IMR-90 (cell line): ENCODE results near the gene ELMOD3. TPM values are rescaled to one million over a fixed set of nuclear protein-coding genes. Genes with fewer than 3 reads are reported as not detected.

ENCODE experiments used
- ATAC-seq: fragments of 200-7000 bp; cut with Tn5 transposase; 2 replicates; pipeline ENCODE4 v1.9.1; 2020; ENCODE audit warnings: low read depth, mild to moderate bottlenecking, moderate library complexity
- BruUV-seq: library from RNA; stranded (reverse); fragments of 400-500 nt; replicated peaks from 2 replicates; lab custom pipeline; 2021; lab: Mats Ljungman, UMichigan
- CTCF ChIA-PET: fragments of 300-600 bp; formaldehyde crosslinking; extraction: SDS; loops from one replicate; lab custom pipeline; 2021; ENCODE audit warnings: antibody characterized with exemption; lab: Yijun Ruan, JAX
- POLR2A ChIA-PET: fragments of 300-600 bp; sonication (Branson Sonifier 250); formaldehyde crosslinking; loops from one replicate; lab custom pipeline; 2022; ENCODE audit warnings: antibody characterized with exemption; ENCODE audit not compliant: unreplicated experiment; lab: Charles Lee
- DNase-seq: peaks from one replicate; pipeline ENCODE4 v3.0.0; 2013
- H2AFZ ChIP-seq: replicated peaks from 2 replicates; pipeline ENCODE3; 2013; ENCODE audit warnings: low read length, mild to moderate bottlenecking; ENCODE audit not compliant: poor library complexity
- H2AK5ac ChIP-seq: 2 replicates; pipeline ENCODE4 v1.6.1; 2013; ENCODE audit warnings: low read depth, low read length, inconsistent platforms
- H2AK9ac ChIP-seq: replicated peaks from 2 replicates; pipeline ENCODE3; 2013; ENCODE audit warnings: mild to moderate bottlenecking, low read depth, low read length, moderate library complexity; ENCODE audit not compliant: poor library complexity
- H2BK120ac ChIP-seq: 2 replicates; pipeline ENCODE4 v1.6.1; 2013; ENCODE audit warnings: low read depth, low read length, inconsistent platforms
- H2BK15ac ChIP-seq: 3 replicates; pipeline ENCODE4 v1.6.1; 2013; ENCODE audit warnings: low read depth, low read length, inconsistent platforms
- H2BK20ac ChIP-seq: 2 replicates; pipeline ENCODE4 v1.6.1; 2013; ENCODE audit warnings: low read depth, mild to moderate bottlenecking, inconsistent platforms, low read length, moderate library complexity
- H2BK5ac ChIP-seq: 2 replicates; pipeline ENCODE4 v1.6.1; 2013; ENCODE audit warnings: mild to moderate bottlenecking, low read depth, low read length, inconsistent platforms; ENCODE audit not compliant: poor library complexity, severe bottlenecking
- H3K14ac ChIP-seq: replicated peaks from 2 replicates; pipeline ENCODE4 v1.6.1; 2013; ENCODE audit warnings: low read depth, low read length, inconsistent platforms
- H3K18ac ChIP-seq: 2 replicates; pipeline ENCODE4 v1.6.1; 2013; ENCODE audit warnings: low read depth, low read length, control low read depth
- H3K23ac ChIP-seq: 2 replicates; pipeline ENCODE4 v1.6.1; 2013; ENCODE audit warnings: low read depth, low read length, inconsistent platforms
- H3K27ac ChIP-seq: 2 replicates; pipeline ENCODE4 v1.5.1; 2013; ENCODE audit warnings: mild to moderate bottlenecking, control low read depth, low read length; ENCODE audit not compliant: insufficient read depth
- H3K27me3 ChIP-seq: 2 replicates; pipeline ENCODE4 v1.6.1; 2013; ENCODE audit warnings: low read length; ENCODE audit not compliant: control insufficient read depth, insufficient read depth
- H3K36me3 ChIP-seq: 2 replicates; pipeline ENCODE4 v1.6.1; 2013; ENCODE audit warnings: low read length, mixed read lengths; ENCODE audit not compliant: control insufficient read depth, insufficient read depth
- H3K4ac ChIP-seq: 2 replicates; pipeline ENCODE4 v1.6.1; 2013; ENCODE audit warnings: low read depth, low read length, inconsistent platforms
- H3K4me1 ChIP-seq: 2 replicates; pipeline ENCODE4 v1.6.1; 2013; ENCODE audit warnings: low read length, mixed read lengths; ENCODE audit not compliant: control insufficient read depth, insufficient read depth
- H3K4me2 ChIP-seq: 2 replicates; pipeline ENCODE4 v1.6.1; 2013; ENCODE audit warnings: low read depth, mild to moderate bottlenecking, control low read depth, low read length, moderate library complexity
- H3K4me3 ChIP-seq: 2 replicates; pipeline ENCODE4 v1.5.1; 2013; ENCODE audit warnings: low read depth, mild to moderate bottlenecking, control low read depth, low read length, moderate library complexity; ENCODE audit not compliant: insufficient read depth
- H3K56ac ChIP-seq: 2 replicates; pipeline ENCODE4 v1.6.1; 2013; ENCODE audit warnings: low read length, inconsistent platforms; ENCODE audit not compliant: insufficient read depth; ENCODE audit errors: extremely low read depth
- H3K79me1 ChIP-seq, 2 experiments: 2 replicates each; pipeline ENCODE4 v1.6.1; 2013; ENCODE audit warnings: low read length in 2 of 2, inconsistent platforms in 1 of 2, low read depth in 1 of 2
- H3K9ac ChIP-seq: 2 replicates; pipeline ENCODE4 v1.6.1; 2013; ENCODE audit warnings: low read depth, low read length, control low read depth
- H3K9me1 ChIP-seq: 2 replicates; pipeline ENCODE4 v1.6.1; 2013; ENCODE audit warnings: low read length, inconsistent platforms; ENCODE audit not compliant: insufficient read depth
- H3K9me3 ChIP-seq: 2 replicates; pipeline ENCODE4 v1.6.1; 2013; ENCODE audit warnings: low read length; ENCODE audit not compliant: control insufficient read depth, insufficient read depth
- H4K20me1 ChIP-seq: 2 replicates; pipeline ENCODE4 v1.6.1; 2013; ENCODE audit warnings: low read length, inconsistent platforms; ENCODE audit not compliant: insufficient read depth
- H4K5ac ChIP-seq: 2 replicates; pipeline ENCODE4 v1.6.1; 2013; ENCODE audit warnings: mild to moderate bottlenecking, low read depth, low read length, control low read depth
- H4K8ac ChIP-seq, 2 experiments: 2 replicates each; pipeline ENCODE4 v1.6.1; 2013; ENCODE audit warnings: low read depth in 2 of 2, low read length in 2 of 2, control low read depth in 1 of 2, inconsistent platforms in 1 of 2
- H4K91ac ChIP-seq: 2 replicates; pipeline ENCODE4 v1.6.1; 2013; ENCODE audit warnings: low read depth, low read length, inconsistent platforms; ENCODE audit not compliant: insufficient read depth
- BHLHE40 ChIP-seq: fragments of 150-350 bp; IDR thresholded peaks from 2 replicates; pipeline ENCODE4 v1.6.1; 2016; ENCODE audit warnings: mild to moderate bottlenecking, low read depth, low read length
- CHD1 ChIP-seq: IDR thresholded peaks from 2 replicates; pipeline ENCODE4 v1.6.1; 2012; ENCODE audit warnings: low read depth, low read length, improper control_type of control experiment
- FOS ChIP-seq: fragments of 150-350 bp; IDR thresholded peaks from 2 replicates; pipeline ENCODE4 v1.6.1; 2016; ENCODE audit warnings: low read depth, low read length
- MAFK ChIP-seq: IDR thresholded peaks from 2 replicates; pipeline ENCODE4 v1.6.1; 2012; ENCODE audit warnings: low read depth, low read length, improper control_type of control experiment
- MAZ ChIP-seq: IDR thresholded peaks from 2 replicates; pipeline ENCODE4 v1.6.1; 2012; ENCODE audit warnings: low read depth, mild to moderate bottlenecking, low read length, improper control_type of control experiment, moderate library complexity, borderline replicate concordance
- MXI1 ChIP-seq: IDR thresholded peaks from 2 replicates; pipeline ENCODE4 v1.6.1; 2012; ENCODE audit warnings: low read depth, mild to moderate bottlenecking, low read length, moderate library complexity, borderline replicate concordance
- NFE2L2 ChIP-seq: fragments of 150-350 bp; IDR thresholded peaks from 2 replicates; pipeline ENCODE4 v1.6.1; 2016; ENCODE audit warnings: low read depth, mild to moderate bottlenecking, low read length
- POLR2A ChIP-seq: IDR thresholded peaks from 2 replicates; pipeline ENCODE4 v1.6.1; 2012; ENCODE audit warnings: mild to moderate bottlenecking, low read depth, low read length
- RCOR1 ChIP-seq: IDR thresholded peaks from 2 replicates; pipeline ENCODE4 v1.6.1; 2012; ENCODE audit warnings: mild to moderate bottlenecking, low read length, improper control_type of control experiment; ENCODE audit not compliant: insufficient replicate concordance
- RFX5 ChIP-seq: IDR thresholded peaks from 2 replicates; pipeline ENCODE4 v1.8.0; 2012; ENCODE audit warnings: low read depth, mild to moderate bottlenecking, low read length, moderate library complexity
- SMC3 ChIP-seq: fragments of 150-350 bp; IDR thresholded peaks from 2 replicates; pipeline ENCODE4 v1.6.1; 2016; ENCODE audit warnings: low read depth, mild to moderate bottlenecking, antibody characterized with exemption, low read length, moderate library complexity
- WGBS, 2 experiments: methylation state at CpG; one replicate each; pipeline versions ENCODE4 v1.1.5 to v1.1.7; 2013; ENCODE audit warnings: missing lambda C conversion rate in 2 of 2; ENCODE audit not compliant: insufficient read length in 1 of 2; ENCODE audit errors: extremely low coverage in 2 of 2; 5-methylcytosine and 5-hydroxymethylcytosine counted together
- dilution Hi-C: fragments of 300-500 bp; cut with HindIII; formaldehyde crosslinking; loops from one replicate; pipeline ENCODE4 v1.14.3; 2018; ENCODE audit warnings: low sequenced_read_pairs; ENCODE audit not compliant: unreplicated experiment
- in situ Hi-C: fragments of 300-500 bp; cut with MboI; formaldehyde crosslinking; loops from 3 replicates; pipeline ENCODE4 v1.14.3; 2019; ENCODE audit warnings: low sequenced_read_pairs, inconsistent platforms, mixed read lengths
- intact Hi-C: fragments of 100-400 bp; cut with micrococcal nuclease; formaldehyde crosslinking; loops from 2 replicates; pipeline ENCODE4 v1.10.0; 2022
- polyA plus RNA-seq, 3 experiments: library from polyadenylated mRNA; depleted of rRNA; stranded (reverse); fragments of >200 nt; gene quantifications; 2 replicates each; pipeline ENCODE4 v1.2.3, GENCODE V29; 2012; ENCODE audit warnings: low replicate concordance in 1 of 3
- total RNA-seq: library from RNA; depleted of rRNA; stranded (reverse); fragments of >200 nt; gene quantifications from 2 replicates; pipeline ENCODE4 v1.2.3, GENCODE V29; 2012
- TF ChIP-seq, protein P1 (sequence below): fragments of 150-350 bp; IDR thresholded peaks from 2 replicates; pipeline ENCODE4 v1.6.1; 2016; ENCODE audit warnings: low read depth, mild to moderate bottlenecking, low read length, moderate library complexity, borderline replicate concordance
- TF ChIP-seq, protein P2 (sequence below): fragments of 150-350 bp; IDR thresholded peaks from 2 replicates; pipeline ENCODE4 v1.6.1; 2017; ENCODE audit warnings: mild to moderate bottlenecking, antibody characterized with exemption, low read length, low read depth
- TF ChIP-seq, protein P3 (sequence below): conservative IDR thresholded peaks from 2 replicates; pipeline ENCODE4 v1.5.1; 2012; ENCODE audit warnings: mild to moderate bottlenecking, low read depth, low read length, improper control_type of control experiment

Gene ELMOD3
- total and polyA plus RNA-seq, 2 of the 4 experiments (the other 2 are of a cell fraction) = 13.1 to 20.7 TPM

DNA sequence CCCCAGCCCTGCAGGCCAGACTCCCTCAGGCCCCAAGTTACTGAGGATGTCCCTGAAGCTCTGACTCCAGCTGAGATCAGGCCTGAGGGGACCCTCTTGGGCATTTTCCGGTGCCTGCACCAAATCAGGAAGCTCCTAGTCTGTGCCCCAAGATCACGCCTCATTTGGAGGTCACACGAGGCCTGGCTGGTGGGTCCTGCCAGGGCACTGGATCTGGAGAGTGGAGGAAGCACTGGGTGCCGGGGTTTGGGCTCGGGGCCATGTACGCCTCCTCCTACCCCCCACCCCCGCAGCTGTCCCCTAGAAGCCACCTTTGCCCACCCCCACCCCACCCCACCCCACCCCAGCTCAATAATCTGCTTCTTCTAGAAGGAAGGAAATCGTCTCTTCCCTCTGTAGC, 80.1 kb downstream of the ELMOD3 start:
- intact Hi-C loops = no loop called here
- 0 out of 2 replicates have a peak overlapping the region, but pooled peaks have one; percentile 32 for H3K4ac ChIP-seq
- H4K91ac ChIP-seq = peak overlapping the region; percentile 33; the same call in 1 of the 2 replicates
- H4K8ac ChIP-seq = no peak overlapping the region
- BruUV-seq = no TSS peak
- H3K27me3 ChIP-seq = no peaks in the 10 kb centered on the region
- peaks cover 0 to 10% of the 10 kb centered on the region in 2 experiments; a peak in 1 of 4 replicates for H3K79me1 ChIP-seq
- no peak overlapping the region for H3K14ac ChIP-seq
- WGBS, 2 experiments = no CpG with 5 or more reads among the region's 8 CpGs
- dilution Hi-C loops = no loop called here
- no peak overlapping the region for H3K56ac ChIP-seq
- H3K9ac ChIP-seq = no peak overlapping the region
- peak overlapping the region; percentile 27; the same call in 1 of the 2 replicates for H2BK20ac ChIP-seq
- H3K4me3 ChIP-seq = no peak overlapping the region
- CTCF ChIA-PET = no interaction called here
- no peak overlapping the region for H3K4me2 ChIP-seq
- in situ Hi-C loops = no loop called here
- DNase-seq = no peak
- no peak overlapping the region for H2BK5ac ChIP-seq
- no peak overlapping the region for H2AFZ ChIP-seq
- H4K5ac ChIP-seq = no peak overlapping the region
- TF ChIP-seq MXI1 = no peak
- TF ChIP-seq FOS = no peak
- TF ChIP-seq, protein P1, sequence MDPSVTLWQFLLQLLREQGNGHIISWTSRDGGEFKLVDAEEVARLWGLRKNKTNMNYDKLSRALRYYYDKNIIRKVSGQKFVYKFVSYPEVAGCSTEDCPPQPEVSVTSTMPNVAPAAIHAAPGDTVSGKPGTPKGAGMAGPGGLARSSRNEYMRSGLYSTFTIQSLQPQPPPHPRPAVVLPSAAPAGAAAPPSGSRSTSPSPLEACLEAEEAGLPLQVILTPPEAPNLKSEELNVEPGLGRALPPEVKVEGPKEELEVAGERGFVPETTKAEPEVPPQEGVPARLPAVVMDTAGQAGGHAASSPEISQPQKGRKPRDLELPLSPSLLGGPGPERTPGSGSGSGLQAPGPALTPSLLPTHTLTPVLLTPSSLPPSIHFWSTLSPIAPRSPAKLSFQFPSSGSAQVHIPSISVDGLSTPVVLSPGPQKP = no peak
- no peak for TF ChIP-seq MAZ
- TF ChIP-seq, protein P2, sequence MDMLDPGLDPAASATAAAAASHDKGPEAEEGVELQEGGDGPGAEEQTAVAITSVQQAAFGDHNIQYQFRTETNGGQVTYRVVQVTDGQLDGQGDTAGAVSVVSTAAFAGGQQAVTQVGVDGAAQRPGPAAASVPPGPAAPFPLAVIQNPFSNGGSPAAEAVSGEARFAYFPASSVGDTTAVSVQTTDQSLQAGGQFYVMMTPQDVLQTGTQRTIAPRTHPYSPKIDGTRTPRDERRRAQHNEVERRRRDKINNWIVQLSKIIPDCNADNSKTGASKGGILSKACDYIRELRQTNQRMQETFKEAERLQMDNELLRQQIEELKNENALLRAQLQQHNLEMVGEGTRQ = no peak
- TF ChIP-seq BHLHE40 = no peak
- TF ChIP-seq SMC3 = no peak
- TF ChIP-seq NFE2L2 = no peak
- TF ChIP-seq MAFK = no peak
- TF ChIP-seq RFX5 = no peak
- TF ChIP-seq, protein P3, sequence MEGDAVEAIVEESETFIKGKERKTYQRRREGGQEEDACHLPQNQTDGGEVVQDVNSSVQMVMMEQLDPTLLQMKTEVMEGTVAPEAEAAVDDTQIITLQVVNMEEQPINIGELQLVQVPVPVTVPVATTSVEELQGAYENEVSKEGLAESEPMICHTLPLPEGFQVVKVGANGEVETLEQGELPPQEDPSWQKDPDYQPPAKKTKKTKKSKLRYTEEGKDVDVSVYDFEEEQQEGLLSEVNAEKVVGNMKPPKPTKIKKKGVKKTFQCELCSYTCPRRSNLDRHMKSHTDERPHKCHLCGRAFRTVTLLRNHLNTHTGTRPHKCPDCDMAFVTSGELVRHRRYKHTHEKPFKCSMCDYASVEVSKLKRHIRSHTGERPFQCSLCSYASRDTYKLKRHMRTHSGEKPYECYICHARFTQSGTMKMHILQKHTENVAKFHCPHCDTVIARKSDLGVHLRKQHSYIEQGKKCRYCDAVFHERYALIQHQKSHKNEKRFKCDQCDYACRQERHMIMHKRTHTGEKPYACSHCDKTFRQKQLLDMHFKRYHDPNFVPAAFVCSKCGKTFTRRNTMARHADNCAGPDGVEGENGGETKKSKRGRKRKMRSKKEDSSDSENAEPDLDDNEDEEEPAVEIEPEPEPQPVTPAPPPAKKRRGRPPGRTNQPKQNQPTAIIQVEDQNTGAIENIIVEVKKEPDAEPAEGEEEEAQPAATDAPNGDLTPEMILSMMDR = no peak
- no peak for TF ChIP-seq POLR2A
- no peak for TF ChIP-seq CHD1
- no peak for TF ChIP-seq RCOR1
- H2AK9ac ChIP-seq = no peak overlapping the region
- no peak overlapping the region for H3K23ac ChIP-seq
- H3K9me3 ChIP-seq = no peaks in the 10 kb centered on the region
- no peak overlapping the region for H3K18ac ChIP-seq
- POLR2A ChIA-PET = interaction anchor here (1.1 kb wide), 1 partner anchor 105 kb away, joined by 6 read pairs; no protein-coding TSS in a partner anchor
- peak overlapping the region; percentile 57 for H2BK120ac ChIP-seq
- ATAC-seq = no peak
- no peak overlapping the region for H3K27ac ChIP-seq
- H3K36me3 ChIP-seq = no peaks in the 10 kb centered on the region
- peaks cover 19% of the 10 kb centered on the region; the same call in 1 of the 2 replicates for H3K9me1 ChIP-seq
- H2BK15ac ChIP-seq = no peak overlapping the region
- H3K4me1 ChIP-seq = peaks cover 33% of the 10 kb centered on the region
- H4K20me1 ChIP-seq = no peaks in the 10 kb centered on the region
- H2AK5ac ChIP-seq = no peak overlapping the region; the same call in none of the 2 replicates
